ENCODE measurements around the gene FNIP1. TPM values are rescaled to one million over a fixed set of nuclear protein-coding genes. Genes with fewer than 3 reads are reported as not detected.

The FNIP1 gene
- polyA plus RNA-seq, 1 donor (not counting 4 experiments of a cell fraction or from before 2014, with no cell fraction given) = 14.6 TPM

DNA sequence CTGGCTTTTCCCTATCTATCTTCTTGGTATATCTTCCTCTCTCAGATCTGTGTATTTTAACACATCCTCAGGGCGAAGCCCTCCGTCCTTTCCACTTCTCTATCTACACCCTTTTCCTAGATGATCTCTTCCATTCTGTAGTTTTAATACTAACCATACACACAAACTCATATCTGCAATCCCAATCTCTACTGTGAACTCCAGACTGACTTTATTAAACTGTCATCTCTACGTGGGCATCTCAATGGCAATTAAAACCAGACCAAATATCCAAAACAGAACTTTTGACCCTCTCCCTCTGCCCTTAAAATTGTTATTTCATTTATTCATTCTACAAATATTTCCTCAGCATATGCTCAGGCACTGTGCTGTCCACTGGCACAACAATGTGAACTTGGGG is 7.1 kb downstream of the FNIP1 start:
- Histone ChIP-seq H3K79me2 (ENCODE audit: control insufficient read depth, insufficient read depth, low read length) (peaks cover 90% of the 10 kb centered on the region), H3K27me3 (ENCODE audit: control insufficient read depth, extremely low read depth, insufficient read depth, low read length) (no peaks in the 10 kb centered on the region), H3K9me3 (ENCODE audit: control insufficient read depth, low read depth, low read length) (no peaks in the 10 kb centered on the region), H4K20me1 (ENCODE audit: control insufficient read depth, extremely low read depth, insufficient read depth, low read length) (peaks cover 8% of the 10 kb centered on the region), H3K4me1 (ENCODE audit: control insufficient read depth, extremely low read depth, insufficient read depth, low read length) (peaks cover 4% of the 10 kb centered on the region), H3K9ac (ENCODE audit: control insufficient read depth, extremely low read depth, insufficient read depth, low read length) (no peak overlapping the region), H2AFZ (ENCODE audit: control insufficient read depth, low read length) (no peak overlapping the region), H3K36me3 (ENCODE audit: control insufficient read depth in 2 of 2, extremely low read depth in 1 of 2, insufficient read depth in 2 of 2, low read length in 2 of 2) (no peaks in the 10 kb centered on the region), H3K4me3 (ENCODE audit: control insufficient read depth in 2 of 3, extremely low read depth in 1 of 3, insufficient read depth in 2 of 3, low read depth in 1 of 3, low read length in 3 of 3) (no peak overlapping the region), H3K27ac (ENCODE audit: control insufficient read depth, insufficient read depth, low read length) (no peak overlapping the region), H3K4me2 (ENCODE audit: control insufficient read depth, extremely low read depth, insufficient read depth, low read depth, low read length) (no peak overlapping the region), H3K9me1 (ENCODE audit: control insufficient read depth, extremely low read depth, insufficient read depth, low read length) (peaks cover 3% of the 10 kb centered on the region)
- dilution Hi-C loops (cut with MboI; ENCODE audit: extremely low pct_ligation_motif_present, low sequenced_read_pairs) = no loop called here
- FAIRE-seq = no peak
- no peak for TF ChIP-seq EZH2 (IDR thresholded peaks at IDR 0.05; ENCODE audit: low read length)
- DNase-seq (ENCODE audit: low read depth, low spot score) = no peak

GRCh38 chr5:131787736-131788135 is 9.1 kb downstream of the FNIP1 start:
- Histone ChIP-seq H3K9me1 (ENCODE audit: control insufficient read depth, extremely low read depth, insufficient read depth, low read length) (no peaks in the 10 kb centered on the region), H3K4me3 (ENCODE audit: control insufficient read depth in 2 of 3, extremely low read depth in 1 of 3, insufficient read depth in 2 of 3, low read depth in 1 of 3, low read length in 3 of 3) (no peak overlapping the region), H3K4me2 (ENCODE audit: control insufficient read depth, extremely low read depth, insufficient read depth, low read depth, low read length) (no peak overlapping the region), H4K20me1 (ENCODE audit: control insufficient read depth, extremely low read depth, insufficient read depth, low read length) (peaks cover 8% of the 10 kb centered on the region), H3K9me3 (ENCODE audit: control insufficient read depth, low read depth, low read length) (no peaks in the 10 kb centered on the region), H3K79me2 (ENCODE audit: control insufficient read depth, insufficient read depth, low read length) (peaks cover 90% of the 10 kb centered on the region), H3K36me3 (ENCODE audit: control insufficient read depth in 2 of 2, extremely low read depth in 1 of 2, insufficient read depth in 2 of 2, low read length in 2 of 2) (no peaks in the 10 kb centered on the region), H3K4me1 (ENCODE audit: control insufficient read depth, extremely low read depth, insufficient read depth, low read length) (no peaks in the 10 kb centered on the region), H3K9ac (ENCODE audit: control insufficient read depth, extremely low read depth, insufficient read depth, low read length) (no peak overlapping the region), H3K27ac (ENCODE audit: control insufficient read depth, insufficient read depth, low read length) (no peak overlapping the region), H2AFZ (ENCODE audit: control insufficient read depth, low read length) (no peak overlapping the region), H3K27me3 (ENCODE audit: control insufficient read depth, extremely low read depth, insufficient read depth, low read length) (no peaks in the 10 kb centered on the region)
- dilution Hi-C loops (cut with MboI; ENCODE audit: extremely low pct_ligation_motif_present, low sequenced_read_pairs) = no loop called here
- DNase-seq (ENCODE audit: low read depth, low spot score) (no peak), FAIRE-seq (no peak)
- TF ChIP-seq EZH2 (IDR thresholded peaks at IDR 0.05; ENCODE audit: low read length) = no peak
- TF ChIP-seq CTCF (optimal IDR thresholded peaks at IDR 0.05 in 1 of 3, IDR thresholded peaks at IDR 0.05 in 1 of 3, conservative IDR thresholded peaks at IDR 0.05 in 1 of 3; ENCODE audit: extremely low read depth in 1 of 3, insufficient read depth in 2 of 3, low read length in 3 of 3) = no peak

Measured in keratinocyte (primary cell).